Activated CD4-positive, alpha-beta T cell treated with anti-CD3 and anti-CD28 coated beads, Interleukin-2, amount 50 U/mL, for 16 hours (primary cell): ENCODE measurements around the gene CRYBA4.

ENCODE experiments used
- DNase-seq: peaks from one replicate; pipeline ENCODE4 v3.0.0-alpha.2; 2020

Gene CRYBA4

GRCh38 chr22:26631282-26631681 lies 9.5 kb downstream of the CRYBA4 start:
- no peak for DNase-seq

- DNase-seq, result no peak
These were observed 10.8 kb downstream of the CRYBA4 start for GRCh38 chr22:26632422-26633155.

- no peak for DNase-seq
These were observed 12.4 kb downstream of the CRYBA4 start for GRCh38 chr22:26634189-26634588.

GRCh38 chr22:26635117-26635516 lies 13.4 kb downstream of the CRYBA4 start:
- no peak for DNase-seq

GRCh38 chr22:26636296-26636695 lies 14.5 kb downstream of the CRYBA4 start:
- DNase-seq, result no peak

- peak; percentile 88 for DNase-seq
These were observed 21.0 kb downstream of the CRYBA4 start for GRCh38 chr22:26642465-26643417.

- no peak for DNase-seq
These were observed 21.8 kb downstream of the CRYBA4 start for GRCh38 chr22:26643418-26644100.

- no peak for DNase-seq
These were observed 24.4 kb downstream of the CRYBA4 start for GRCh38 chr22:26646158-26646557.

- DNase-seq, result peak; percentile 57
These were observed 26.3 kb downstream of the CRYBA4 start for GRCh38 chr22:26648011-26648497.

GRCh38 chr22:26648528-26649388 lies 27.0 kb downstream of the CRYBA4 start:
- DNase-seq, result no peak

- peak; percentile 56 for DNase-seq
These were observed 29.1 kb downstream of the CRYBA4 start for GRCh38 chr22:26650722-26651421.

GRCh38 chr22:26651815-26652214 lies 30.1 kb downstream of the CRYBA4 start:
- no peak for DNase-seq

GRCh38 chr22:26656891-26657851 lies 35.4 kb downstream of the CRYBA4 start, which contains the start of gene MIAT:
Gene MIAT, plus strand, starts transcription at chr22:26657588.
- peak; percentile 68 for DNase-seq

GRCh38 chr22:26658161-26658560 lies 36.4 kb downstream of the CRYBA4 start:
- DNase-seq, result no peak

GRCh38 chr22:26658671-26659478 lies 37.1 kb downstream of the CRYBA4 start:
- peak; percentile 93 for DNase-seq

- no peak for DNase-seq
These were observed 38.6 kb downstream of the CRYBA4 start for GRCh38 chr22:26660356-26660755.

GRCh38 chr22:26660961-26661578 lies 39.3 kb downstream of the CRYBA4 start:
- no peak for DNase-seq

- DNase-seq, result no peak
These were observed 40.4 kb downstream of the CRYBA4 start for GRCh38 chr22:26662160-26662559.
